Measurements from ENCODE around the gene CNOT6L.

CNOT6L gene

DNA sequence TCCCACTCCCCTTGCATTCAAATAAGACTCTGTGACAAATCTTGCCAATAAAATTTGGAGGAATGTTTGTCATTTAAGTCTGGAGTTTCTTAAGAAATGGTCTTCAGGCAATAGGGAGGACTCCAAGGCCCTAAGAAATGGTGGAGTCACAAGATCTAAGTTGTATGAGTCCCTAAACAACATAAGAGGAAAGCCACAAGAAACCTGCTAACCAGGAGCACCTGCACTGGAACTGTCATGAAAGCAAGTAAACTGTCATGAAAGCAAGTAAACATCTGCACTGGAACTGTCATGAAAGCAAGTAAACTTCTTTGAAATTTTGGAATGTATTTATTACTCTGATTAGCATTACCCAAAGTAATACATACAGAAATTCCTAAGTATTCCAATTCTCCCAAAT lies 3.5 kb downstream of the CNOT6L start:
- H3K4me3 ChIP-seq (ENCODE audit: low read depth, low read length): no peak overlapping the region
- TF ChIP-seq, protein P1, sequence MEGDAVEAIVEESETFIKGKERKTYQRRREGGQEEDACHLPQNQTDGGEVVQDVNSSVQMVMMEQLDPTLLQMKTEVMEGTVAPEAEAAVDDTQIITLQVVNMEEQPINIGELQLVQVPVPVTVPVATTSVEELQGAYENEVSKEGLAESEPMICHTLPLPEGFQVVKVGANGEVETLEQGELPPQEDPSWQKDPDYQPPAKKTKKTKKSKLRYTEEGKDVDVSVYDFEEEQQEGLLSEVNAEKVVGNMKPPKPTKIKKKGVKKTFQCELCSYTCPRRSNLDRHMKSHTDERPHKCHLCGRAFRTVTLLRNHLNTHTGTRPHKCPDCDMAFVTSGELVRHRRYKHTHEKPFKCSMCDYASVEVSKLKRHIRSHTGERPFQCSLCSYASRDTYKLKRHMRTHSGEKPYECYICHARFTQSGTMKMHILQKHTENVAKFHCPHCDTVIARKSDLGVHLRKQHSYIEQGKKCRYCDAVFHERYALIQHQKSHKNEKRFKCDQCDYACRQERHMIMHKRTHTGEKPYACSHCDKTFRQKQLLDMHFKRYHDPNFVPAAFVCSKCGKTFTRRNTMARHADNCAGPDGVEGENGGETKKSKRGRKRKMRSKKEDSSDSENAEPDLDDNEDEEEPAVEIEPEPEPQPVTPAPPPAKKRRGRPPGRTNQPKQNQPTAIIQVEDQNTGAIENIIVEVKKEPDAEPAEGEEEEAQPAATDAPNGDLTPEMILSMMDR (IDR thresholded peaks at IDR 0.05; ENCODE audit: low read depth, low read length, missing control alignments): no peak
- no peak for DNase-seq (ENCODE audit: low read depth)

DNA sequence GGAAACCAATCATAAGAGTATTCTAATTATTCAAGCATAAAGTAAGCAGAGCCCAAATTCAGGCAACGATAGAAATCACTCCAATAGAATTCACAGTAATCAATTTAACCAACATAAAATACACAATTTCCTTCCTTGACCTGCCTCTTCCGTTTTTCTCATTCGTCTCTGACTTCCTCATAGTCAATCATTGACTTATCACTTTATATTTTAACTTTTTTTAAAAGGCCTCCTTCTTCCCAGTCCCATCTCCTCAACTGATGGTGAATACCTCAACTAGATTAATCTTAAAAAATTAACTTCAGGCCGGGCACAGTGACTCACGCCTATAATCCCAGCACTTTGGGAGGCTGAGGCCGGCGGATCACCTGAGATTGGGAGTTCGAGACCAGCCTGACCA lies 13.3 kb downstream of the CNOT6L start:
- TF ChIP-seq, protein P1 (IDR thresholded peaks at IDR 0.05; ENCODE audit: low read depth, low read length, missing control alignments): no peak
- no peak for DNase-seq (ENCODE audit: low read depth)

DNA sequence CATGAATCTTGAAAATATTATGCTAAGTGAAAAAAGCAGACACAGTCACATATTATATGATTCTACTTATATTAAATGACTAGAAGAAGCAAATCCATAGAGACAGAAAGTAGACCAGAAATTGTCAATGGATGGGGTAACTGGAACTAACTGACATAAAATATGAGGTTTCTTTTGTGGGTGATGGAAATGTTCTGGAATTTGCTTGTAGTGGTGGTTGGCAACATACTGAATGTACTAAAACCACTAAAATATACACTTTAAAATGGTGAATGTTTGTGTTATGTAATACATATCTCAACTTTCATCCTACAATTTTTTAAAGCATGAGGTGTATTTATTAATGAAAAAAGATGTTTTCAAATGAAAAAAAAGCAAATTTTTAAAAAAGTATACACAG lies 14.7 kb downstream of the CNOT6L start:
- TF ChIP-seq, protein P1 (IDR thresholded peaks at IDR 0.05; ENCODE audit: low read depth, low read length, missing control alignments): no peak
- no peak overlapping the region for H3K4me3 ChIP-seq (ENCODE audit: low read depth, low read length)
- DNase-seq (ENCODE audit: low read depth): no peak

More for the DNA sequence above, 13.3 kb downstream of the CNOT6L start:
- H3K4me3 ChIP-seq (ENCODE audit: low read depth, low read length): no peak overlapping the region

DNA sequence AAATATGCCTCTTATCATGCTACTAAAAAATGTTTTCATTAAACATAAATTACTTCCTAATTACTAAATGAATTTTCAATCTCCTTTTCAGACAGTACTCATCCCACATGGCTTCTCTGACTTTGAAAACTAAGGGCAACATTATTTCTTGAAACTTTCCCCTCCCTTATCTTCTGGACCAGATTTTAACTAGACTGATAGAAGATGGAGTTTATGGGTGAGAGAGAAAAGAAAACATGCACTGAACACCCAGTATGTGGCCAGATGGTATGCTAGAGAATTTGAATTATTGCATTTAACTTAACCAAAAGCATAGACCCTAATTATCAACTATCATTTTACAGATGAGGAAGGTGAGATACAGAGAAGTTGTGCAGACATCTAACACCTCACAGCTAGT lies 16.8 kb downstream of the CNOT6L start:
- DNase-seq (ENCODE audit: low read depth): no peak
- TF ChIP-seq, protein P1 (IDR thresholded peaks at IDR 0.05; ENCODE audit: low read depth, low read length, missing control alignments): no peak
- H3K4me3 ChIP-seq (ENCODE audit: low read depth, low read length): no peak overlapping the region

DNA sequence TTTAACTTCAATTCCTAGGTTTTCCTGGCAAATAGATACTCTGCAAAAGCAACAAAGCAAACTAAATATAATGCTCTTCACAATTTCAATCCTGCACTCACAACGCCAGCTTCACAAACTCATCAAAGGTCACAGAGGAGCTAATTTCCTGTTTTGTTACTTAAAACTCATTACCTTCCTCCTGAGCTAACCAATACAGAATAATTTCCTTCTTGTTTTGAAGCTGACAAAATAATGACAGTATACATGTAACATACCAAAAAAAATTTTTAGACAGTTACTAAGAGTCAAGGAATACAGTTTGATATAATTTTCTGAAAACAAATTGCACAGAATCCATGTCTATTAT lies 17.9 kb downstream of the CNOT6L start:
- H3K4me3 ChIP-seq (ENCODE audit: low read depth, low read length): no peak overlapping the region
- TF ChIP-seq, protein P1 (IDR thresholded peaks at IDR 0.05; ENCODE audit: low read depth, low read length, missing control alignments): no peak
- DNase-seq (ENCODE audit: low read depth): no peak

DNA sequence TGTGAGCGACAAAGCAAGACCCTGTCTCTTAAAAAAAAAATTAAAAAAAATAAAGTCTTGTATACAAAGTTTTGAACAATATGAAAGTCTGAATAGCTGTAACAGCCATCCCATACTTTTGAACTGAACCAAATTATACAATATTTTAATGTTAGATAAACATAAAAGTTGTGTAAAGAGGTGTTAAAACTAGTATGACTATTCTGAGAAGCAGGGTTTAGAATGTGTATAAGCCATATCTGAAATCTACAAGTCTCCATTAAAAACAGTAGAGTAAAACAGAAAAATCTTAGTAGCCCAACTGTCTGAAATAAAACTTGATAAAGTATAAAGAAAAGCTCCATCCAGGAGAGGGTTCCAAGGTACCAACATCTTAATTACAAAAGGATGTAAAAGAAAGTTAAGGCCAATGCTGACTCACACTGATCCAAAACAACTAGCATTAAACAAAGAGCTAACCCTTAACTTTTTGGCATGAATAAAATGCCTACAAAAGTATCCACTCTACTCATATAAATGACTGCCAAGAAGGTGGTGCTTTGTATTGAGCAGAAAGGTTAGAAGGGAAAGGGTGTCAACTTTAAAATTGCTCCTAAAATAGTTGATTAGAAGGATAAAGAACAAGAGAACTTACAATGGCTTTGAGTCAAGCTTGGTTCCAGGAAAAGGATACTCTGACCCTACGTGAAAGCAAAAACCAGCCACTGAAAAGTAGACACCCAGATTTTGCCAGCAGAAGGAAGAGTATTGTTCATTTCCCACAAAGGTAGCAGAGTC lies 18.5 kb downstream of the CNOT6L start:
- TF ChIP-seq, protein P1 (IDR thresholded peaks at IDR 0.05; ENCODE audit: low read depth, low read length, missing control alignments): no peak
- no peak overlapping the region for H3K4me3 ChIP-seq (ENCODE audit: low read depth, low read length)
- DNase-seq (ENCODE audit: low read depth): no peak

DNA sequence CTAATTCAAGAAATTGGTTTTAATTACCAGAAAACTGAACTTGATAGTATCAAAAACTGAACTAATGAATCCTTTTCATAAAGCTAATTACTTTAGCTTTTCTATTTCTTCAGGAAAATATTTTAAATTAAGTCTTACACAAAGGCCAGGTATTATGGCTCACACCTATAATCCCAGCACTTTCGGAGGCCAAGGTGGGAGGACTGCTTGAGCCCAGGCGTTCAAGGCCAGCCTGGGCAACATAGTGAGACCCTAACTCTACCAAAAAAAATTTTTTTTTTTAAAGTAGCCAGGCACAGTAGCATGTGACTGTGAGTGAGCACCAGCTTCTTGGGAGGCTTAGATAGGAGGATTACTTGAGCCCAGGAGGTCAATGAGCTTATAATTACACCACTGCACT lies 19.1 kb downstream of the CNOT6L start:
- no peak overlapping the region for H3K4me3 ChIP-seq (ENCODE audit: low read depth, low read length)
- no peak for DNase-seq (ENCODE audit: low read depth)
- TF ChIP-seq, protein P1 (IDR thresholded peaks at IDR 0.05; ENCODE audit: low read depth, low read length, missing control alignments): no peak

Measured in GM12864 (cell line).